HepG2 (cell line): ENCODE measurements around the gene CKS2. TPM values are rescaled to one million over a fixed set of nuclear protein-coding genes. Genes with fewer than 3 reads are reported as not detected.
"Not testable (repeated sequence)": the region's sequence is repeated elsewhere in the genome, so short reads cannot be mapped to it uniquely, and the experiment has no call there.

ENCODE experiments used
- ATAC-seq: fragments of 200-7000 bp; cut with Tn5 transposase; 3 replicates; pipeline ENCODE4 v1.9.1; 2020; ENCODE audit warnings: mild to moderate bottlenecking, moderate library complexity
- BruUV-seq: library from RNA; stranded (reverse); fragments of 400-500 nt; replicated peaks from 2 replicates; lab custom pipeline; 2021; lab: Mats Ljungman, UMichigan
- CTCF ChIA-PET: fragments of 300-600 bp; formaldehyde crosslinking; extraction: SDS; loops from one replicate; lab custom pipeline; 2021; ENCODE audit warnings: low total read pairs, inconsistent platforms, low intra/inter-chr PET ratio; lab: Yijun Ruan, JAX
- POLR2A ChIA-PET: fragments of 350-600 bp; sonication (Branson Sonifier 250); formaldehyde crosslinking; loops from one replicate; lab custom pipeline; 2020; ENCODE audit warnings: antibody characterized with exemption, inconsistent platforms; lab: Yijun Ruan, JAX
- DNase-seq: peaks from one replicate; pipeline ENCODE4 v3.0.0-alpha.2; 2015; ENCODE audit warnings: low spot score
- FAIRE-seq: peaks from 3 replicates; lab custom pipeline; 2011; peaks lifted over from hg19 to GRCh38; lab: Jason Lieb, UNC
- H2AFZ ChIP-seq: one replicate; pipeline ENCODE4 v1.6.1; 2011; ENCODE audit warnings: low read length, inconsistent platforms
- H3K27ac ChIP-seq: fragments of 300-600 bp; 3 replicates; pipeline ENCODE4 v1.8.0; 2011; ENCODE audit warnings: mixed run types, mild to moderate bottlenecking, mixed read lengths, low read length, inconsistent platforms; ENCODE audit not compliant: insufficient read depth; ENCODE audit errors: extremely low read length
- H3K27me3 ChIP-seq, 2 experiments: fragments of 200-600 bp in 1 of 2; 2 replicates in 1 of 2; 3 replicates in 1 of 2; pipeline versions ENCODE4 v1.6.0 to v1.8.0; 2011; ENCODE audit warnings: low read length in 2 of 2, mild to moderate bottlenecking in 2 of 2, moderate library complexity in 2 of 2, inconsistent platforms in 1 of 2; ENCODE audit not compliant: insufficient read depth in 2 of 2, control insufficient read depth in 1 of 2
- H3K36me3 ChIP-seq, 2 experiments: fragments of 200-600 bp in 1 of 2; replicated peaks in 1 of 2; 2 replicates in 1 of 2; 3 replicates in 1 of 2; pipeline versions ENCODE4 v1.5.1 to v1.8.0; 2011; ENCODE audit warnings: low read length in 2 of 2, inconsistent platforms in 1 of 2; ENCODE audit not compliant: insufficient read depth in 2 of 2, control insufficient read depth in 1 of 2
- H3K4me1 ChIP-seq: 2 replicates; pipeline ENCODE4 v1.5.1; 2012; ENCODE audit warnings: low read length, inconsistent platforms; ENCODE audit not compliant: insufficient read depth
- H3K4me2 ChIP-seq: 2 replicates; pipeline ENCODE4 v1.6.0; 2011; ENCODE audit warnings: low read depth, low read length, inconsistent platforms
- H3K4me3 ChIP-seq, 3 experiments: fragments of 200-600 bp in 1 of 3; sonication (generic), shearing (Covaris generic) in 1 of 3; replicated peaks in 1 of 3; 2 replicates each; pipeline ENCODE4 v1.5.1; 2011 to 2016; ENCODE audit warnings: low read length in 3 of 3, inconsistent platforms in 2 of 3, low read depth in 2 of 3, mild to moderate bottlenecking in 2 of 3, control low read depth in 1 of 3, mixed read lengths in 1 of 3; ENCODE audit not compliant: insufficient read depth in 1 of 3
- H3K79me2 ChIP-seq: one replicate; pipeline ENCODE4 v1.6.1; 2011; ENCODE audit warnings: low read length, inconsistent platforms; ENCODE audit not compliant: insufficient read depth
- H3K9ac ChIP-seq: 2 replicates; pipeline ENCODE4 v1.6.0; 2011; ENCODE audit warnings: mild to moderate bottlenecking, low read depth, low read length, inconsistent platforms; ENCODE audit not compliant: insufficient read depth
- H3K9me3 ChIP-seq: 2 replicates; pipeline ENCODE4 v1.5.1; 2012; ENCODE audit warnings: mild to moderate bottlenecking, low read length
- H4K20me1 ChIP-seq: 2 replicates; pipeline ENCODE4 v1.6.0; 2011; ENCODE audit warnings: inconsistent platforms, mild to moderate bottlenecking, low read length, moderate library complexity; ENCODE audit not compliant: insufficient read depth
- KIAA2018 ChIP-seq: sonication (generic); formaldehyde crosslinking; IDR thresholded peaks from 2 replicates; pipeline ENCODE4 v1.5.0; 2020; ENCODE audit warnings: mild to moderate bottlenecking, missing genetic modification reagents, borderline replicate concordance
- SKI ChIP-seq: fragments of 450-650 bp; IDR thresholded peaks from one replicate; pipeline ENCODE4 v1.6.1; 2018; ENCODE audit warnings: mild to moderate bottlenecking; ENCODE audit not compliant: partially characterized antibody
- ZBTB25 ChIP-seq: IDR thresholded peaks from 2 replicates; pipeline ENCODE4 v1.6.1; 2018; ENCODE audit warnings: missing genetic modification reagents
- WGBS: methylation state at CpG from one replicate; pipeline ENCODE4 v1.1.6; 2017; ENCODE audit warnings: low lambda C conversion rate; 5-methylcytosine and 5-hydroxymethylcytosine counted together
- in situ Hi-C: cut with HindIII; loops from 2 replicates; pipeline ENCODE4 v1.10.0; 2017; ENCODE audit warnings: low pct_unique_long_range_greater_than_20kb; ENCODE audit not compliant: extremely low pct_ligation_motif_present
- intact Hi-C: fragments of 100-400 bp; cut with micrococcal nuclease; formaldehyde crosslinking; loops from one replicate; pipeline ENCODE4 v1.10.0; 2022; ENCODE audit not compliant: unreplicated experiment
- polyA plus RNA-seq, 8 experiments: library from polyadenylated mRNA; depleted of rRNA in 3 of 8; stranded (reverse) in 7 of 8; unstranded in 1 of 8; fragments of >200 nt; fragmentation: Illumina TruSeq in 4 of 8; extraction: Trizol in 4 of 8; gene quantifications; 2 replicates each; pipeline versions ENCODE4 v1.2.1 to v1.2.3, GENCODE V29; 2011 to 2016; ENCODE audit warnings: low read depth in 4 of 8, missing spikeins in 1 of 8, mixed read lengths in 1 of 8; ENCODE audit not compliant: insufficient read depth in 1 of 8
- total RNA-seq, 5 experiments: library from RNA; depleted of rRNA; stranded (reverse); fragments of >200 nt; fragmentation: Illumina TruSeq; extraction: Trizol; gene quantifications; 2 replicates each; pipeline ENCODE4 v1.2.3, GENCODE V29; 2016; ENCODE audit warnings: low read depth in 1 of 5

CKS2 gene
- total and polyA plus RNA-seq, 2 of the 13 experiments (the other 11 are each of a cell fraction or from before 2014, with no cell fraction given) = 251 to 317 TPM

GRCh38 chr9:89342948-89343347 lies 32.0 kb downstream of the CKS2 start (continued):
- TF ChIP-seq ZBTB25 (CRISPR knock-in tag) (no peak), KIAA2018 (CRISPR knock-in tag) (no peak), SKI (no peak)

- in situ Hi-C loops, ATAC-seq, CTCF ChIA-PET, H3K79me2 ChIP-seq, H3K4me3 ChIP-seq, H3K4me2 ChIP-seq, H3K9ac ChIP-seq, H3K4me1 ChIP-seq, DNase-seq, H4K20me1 ChIP-seq, H3K27ac ChIP-seq, H2AFZ ChIP-seq, FAIRE-seq, intact Hi-C loops, H3K27me3 ChIP-seq, H3K9me3 ChIP-seq, BruUV-seq, POLR2A ChIA-PET: not testable (repeated sequence)
- peaks cover 14 to 70% of the 10 kb centered on the region in 2 experiments; a peak in 4 of 5 replicates for H3K36me3 ChIP-seq
- 99% methylated on average over 7 of the region's 7 CpGs for WGBS
Measured at GRCh38 chr9:89343812-89344211, 32.8 kb downstream of the CKS2 start.
